SU-DHL-6 (cell line): ENCODE measurements around the gene PLCD1.

Source experiments
- H2AFZ ChIP-seq: fragments of 200-600 bp; sonication (generic); 2 replicates; pipeline ENCODE4 v1.6.1; 2014; ENCODE audit warnings: low read depth, mild to moderate bottlenecking, moderate library complexity, mixed read lengths, antibody characterized with exemption, low read length; ENCODE audit not compliant: severe bottlenecking
- H3F3A ChIP-seq: fragments of 200-600 bp; shearing (Covaris generic); 2 replicates; pipeline ENCODE4 v1.6.0; 2016; ENCODE audit warnings: antibody characterized with exemption, mild to moderate bottlenecking; ENCODE audit not compliant: insufficient read depth
- H3K27ac ChIP-seq: fragments of 200-600 bp; sonication (generic); 2 replicates; pipeline ENCODE4 v1.5.1; 2016; ENCODE audit warnings: low read depth, mild to moderate bottlenecking, low read length, moderate library complexity, mixed read lengths
- H3K27me3 ChIP-seq: fragments of 200-600 bp; sonication (generic), shearing (Covaris generic); 2 replicates; pipeline ENCODE4 v1.6.0; 2014; ENCODE audit warnings: mild to moderate bottlenecking, low read length
- H3K36me3 ChIP-seq: fragments of 200-600 bp; sonication (generic); 2 replicates; pipeline ENCODE4 v1.6.1; 2014; ENCODE audit warnings: mild to moderate bottlenecking, low read length, mixed read lengths
- H3K4me2 ChIP-seq: fragments of 300-600, 200-600 bp; shearing (Covaris generic), sonication (generic); 2 replicates; pipeline ENCODE4 v1.6.0; 2014; ENCODE audit warnings: low read length, low read depth, mild to moderate bottlenecking; ENCODE audit not compliant: poor library complexity, severe bottlenecking
- H3K4me3 ChIP-seq: fragments of 200-600 bp; sonication (generic); 2 replicates; pipeline ENCODE4 v1.5.1; 2014; ENCODE audit warnings: antibody characterized with exemption, low read length, mild to moderate bottlenecking, mixed read lengths; ENCODE audit not compliant: insufficient read depth, poor library complexity, severe bottlenecking
- H3K79me2 ChIP-seq: fragments of 200-600 bp; sonication (generic); 2 replicates; pipeline ENCODE4 v1.6.1; 2014; ENCODE audit warnings: mild to moderate bottlenecking, low read length, moderate library complexity; ENCODE audit not compliant: insufficient read depth
- H3K9ac ChIP-seq: fragments of 200-600 bp; sonication (generic); 2 replicates; pipeline ENCODE4 v1.7.0; 2014; ENCODE audit warnings: mild to moderate bottlenecking, low read length
- H3K9me2 ChIP-seq: fragments of 200-600 bp; sonication (generic); replicated peaks from 2 replicates; pipeline ENCODE4 v1.6.1; 2014; ENCODE audit warnings: low read length; ENCODE audit not compliant: insufficient read depth
- H3K9me3 ChIP-seq: fragments of 200-600 bp; sonication (generic); 2 replicates; pipeline ENCODE4 v1.6.1; 2014; ENCODE audit warnings: low read length, mixed read lengths; ENCODE audit not compliant: insufficient read depth
- H4K20me1 ChIP-seq: fragments of 200-600 bp; sonication (generic); 2 replicates; pipeline ENCODE4 v1.6.1; 2014; ENCODE audit warnings: low read depth, mild to moderate bottlenecking, antibody characterized with exemption, low read length, moderate library complexity, mixed read lengths
- EZH2phosphoT487 ChIP-seq: fragments of 200-600 bp; sonication (generic), shearing (Covaris generic); conservative IDR thresholded peaks from 2 replicates; pipeline ENCODE4 v1.6.1; 2018; ENCODE audit warnings: mild to moderate bottlenecking, antibody characterized with exemption, low read length, moderate library complexity, mixed read lengths
- TF ChIP-seq, protein P1 (sequence below): fragments of 200-600 bp; sonication (generic); IDR thresholded peaks from one replicate; pipeline ENCODE4 v1.5.1; 2017; ENCODE audit warnings: antibody characterized with exemption, mild to moderate bottlenecking, low read length, moderate library complexity; ENCODE audit not compliant: insufficient read depth, poor library complexity, severe bottlenecking

Gene PLCD1

DNA sequence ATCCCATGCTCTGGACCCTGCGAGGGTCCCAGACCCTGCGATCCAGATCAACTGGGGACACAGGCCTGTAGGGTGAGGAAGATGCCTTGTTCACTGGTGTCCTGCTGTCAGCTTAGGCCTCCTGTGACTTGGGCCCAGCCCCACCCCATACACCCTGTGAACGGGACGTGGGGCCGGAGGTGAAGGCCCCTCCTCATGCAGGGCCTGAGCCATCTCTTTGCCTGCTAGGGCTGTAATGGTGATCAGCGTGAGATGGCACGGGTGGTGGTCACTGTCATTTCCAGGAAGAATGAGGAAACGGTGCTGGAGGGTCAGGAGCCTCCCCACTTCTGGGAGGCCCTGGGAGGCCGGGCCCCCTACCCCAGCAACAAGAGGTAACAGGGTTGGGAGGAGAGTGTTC, 26.5 kb downstream of the PLCD1 start:
- Histone ChIP-seq H3K9me3 (no peaks in the 10 kb centered on the region), H3K9ac (no peak overlapping the region), H3K36me3 (no peaks in the 10 kb centered on the region), H3K9me2 (no peaks in the 10 kb centered on the region), H2AFZ (no peak overlapping the region), H3K4me2 (no peak overlapping the region), H3K27ac (no peak overlapping the region), H3K79me2 (no peaks in the 10 kb centered on the region), H3F3A (no peaks in the 10 kb centered on the region), H3K4me3 (no peak overlapping the region), H3K27me3 (no peaks in the 10 kb centered on the region), H4K20me1 (no peaks in the 10 kb centered on the region)
- no peak for TF ChIP-seq EZH2phosphoT487
- TF ChIP-seq, protein P1, sequence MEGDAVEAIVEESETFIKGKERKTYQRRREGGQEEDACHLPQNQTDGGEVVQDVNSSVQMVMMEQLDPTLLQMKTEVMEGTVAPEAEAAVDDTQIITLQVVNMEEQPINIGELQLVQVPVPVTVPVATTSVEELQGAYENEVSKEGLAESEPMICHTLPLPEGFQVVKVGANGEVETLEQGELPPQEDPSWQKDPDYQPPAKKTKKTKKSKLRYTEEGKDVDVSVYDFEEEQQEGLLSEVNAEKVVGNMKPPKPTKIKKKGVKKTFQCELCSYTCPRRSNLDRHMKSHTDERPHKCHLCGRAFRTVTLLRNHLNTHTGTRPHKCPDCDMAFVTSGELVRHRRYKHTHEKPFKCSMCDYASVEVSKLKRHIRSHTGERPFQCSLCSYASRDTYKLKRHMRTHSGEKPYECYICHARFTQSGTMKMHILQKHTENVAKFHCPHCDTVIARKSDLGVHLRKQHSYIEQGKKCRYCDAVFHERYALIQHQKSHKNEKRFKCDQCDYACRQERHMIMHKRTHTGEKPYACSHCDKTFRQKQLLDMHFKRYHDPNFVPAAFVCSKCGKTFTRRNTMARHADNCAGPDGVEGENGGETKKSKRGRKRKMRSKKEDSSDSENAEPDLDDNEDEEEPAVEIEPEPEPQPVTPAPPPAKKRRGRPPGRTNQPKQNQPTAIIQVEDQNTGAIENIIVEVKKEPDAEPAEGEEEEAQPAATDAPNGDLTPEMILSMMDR, result no peak

DNA sequence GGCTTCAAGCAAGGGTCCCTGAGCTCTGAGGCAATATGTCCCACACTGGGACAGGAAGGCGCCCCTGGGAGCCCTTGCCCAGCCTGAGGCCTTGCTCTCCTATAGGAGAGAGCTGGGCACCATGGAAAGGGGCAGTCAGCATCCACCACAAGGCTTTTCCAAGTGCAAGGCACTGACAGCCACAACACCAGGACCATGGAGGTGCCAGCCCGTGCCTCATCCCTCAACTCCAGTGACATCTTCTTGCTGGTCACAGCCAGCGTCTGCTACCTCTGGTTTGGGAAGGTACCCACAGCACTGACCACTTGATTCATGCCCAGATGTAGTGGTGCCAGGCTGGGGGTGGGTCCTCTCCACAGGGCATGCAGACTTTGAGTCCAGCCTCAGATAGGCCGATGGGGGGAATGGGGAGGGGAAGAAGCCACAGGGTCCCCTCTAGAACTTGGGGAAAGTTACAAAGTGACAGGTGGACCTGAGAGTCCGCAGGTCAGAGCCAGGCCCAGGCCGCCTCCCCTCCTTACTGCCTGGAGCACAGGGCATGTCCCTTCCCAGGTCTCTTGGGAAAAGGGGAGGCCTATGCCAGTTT, 27.1 kb downstream of the PLCD1 start:
- TF ChIP-seq, protein P1, result no peak
- no peak for TF ChIP-seq EZH2phosphoT487
- Histone ChIP-seq H3K9ac (no peak overlapping the region), H3K79me2 (no peaks in the 10 kb centered on the region), H3F3A (no peaks in the 10 kb centered on the region), H3K9me3 (no peaks in the 10 kb centered on the region), H3K27me3 (no peaks in the 10 kb centered on the region), H3K9me2 (no peaks in the 10 kb centered on the region), H3K36me3 (no peaks in the 10 kb centered on the region), H3K4me2 (no peak overlapping the region), H4K20me1 (no peaks in the 10 kb centered on the region), H2AFZ (no peak overlapping the region), H3K4me3 (no peak overlapping the region), H3K27ac (no peak overlapping the region)

DNA sequence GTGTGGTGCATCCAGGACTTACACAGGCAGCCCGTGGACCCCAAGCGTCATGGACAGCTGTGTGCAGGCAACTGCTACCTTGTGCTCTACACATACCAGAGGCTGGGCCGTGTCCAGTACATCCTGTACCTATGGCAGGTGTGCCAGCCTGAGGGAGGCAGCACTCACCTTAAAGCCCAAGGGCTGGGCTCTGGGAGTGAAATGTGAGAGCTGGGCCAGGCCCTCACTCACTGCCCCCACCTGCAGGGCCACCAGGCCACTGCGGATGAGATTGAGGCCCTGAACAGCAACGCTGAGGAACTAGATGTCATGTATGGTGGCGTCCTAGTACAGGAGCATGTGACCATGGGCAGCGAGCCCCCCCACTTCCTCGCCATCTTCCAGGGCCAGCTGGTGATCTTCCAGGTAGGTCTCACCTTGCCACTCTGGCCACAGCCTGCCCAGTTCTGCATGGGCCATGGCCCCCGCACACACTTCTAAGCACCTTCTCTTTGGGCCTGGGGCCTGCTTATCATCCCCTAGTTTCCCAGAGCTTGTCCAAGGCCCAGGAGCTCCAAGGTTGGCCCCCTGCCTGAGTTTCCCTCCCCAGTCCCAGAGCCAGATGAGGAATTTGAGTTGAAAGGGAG, 27.9 kb downstream of the PLCD1 start:
- H2AFZ ChIP-seq, result no peak overlapping the region
- H3K9ac ChIP-seq, result no peak overlapping the region
- no peaks in the 10 kb centered on the region for H4K20me1 ChIP-seq
- no peak overlapping the region for H3K4me3 ChIP-seq
- H3K27me3 ChIP-seq, result no peaks in the 10 kb centered on the region
- no peak for TF ChIP-seq EZH2phosphoT487
- TF ChIP-seq, protein P1, result no peak
- no peaks in the 10 kb centered on the region for H3K9me2 ChIP-seq
- no peaks in the 10 kb centered on the region for H3K79me2 ChIP-seq
- no peaks in the 10 kb centered on the region for H3F3A ChIP-seq
- H3K36me3 ChIP-seq, result no peaks in the 10 kb centered on the region
- no peaks in the 10 kb centered on the region for H3K9me3 ChIP-seq
- no peak overlapping the region for H3K4me2 ChIP-seq
- H3K27ac ChIP-seq, result no peak overlapping the region
